HG03571 (cell line): ENCODE results near the gene TMEM121.

Source experiments
- ATAC-seq: cut with Tn5 transposase; IDR thresholded peaks from one replicate; pipeline ENCODE4 v1.9.1; 2021; ENCODE audit not compliant: unreplicated experiment

TMEM121 gene

DNA sequence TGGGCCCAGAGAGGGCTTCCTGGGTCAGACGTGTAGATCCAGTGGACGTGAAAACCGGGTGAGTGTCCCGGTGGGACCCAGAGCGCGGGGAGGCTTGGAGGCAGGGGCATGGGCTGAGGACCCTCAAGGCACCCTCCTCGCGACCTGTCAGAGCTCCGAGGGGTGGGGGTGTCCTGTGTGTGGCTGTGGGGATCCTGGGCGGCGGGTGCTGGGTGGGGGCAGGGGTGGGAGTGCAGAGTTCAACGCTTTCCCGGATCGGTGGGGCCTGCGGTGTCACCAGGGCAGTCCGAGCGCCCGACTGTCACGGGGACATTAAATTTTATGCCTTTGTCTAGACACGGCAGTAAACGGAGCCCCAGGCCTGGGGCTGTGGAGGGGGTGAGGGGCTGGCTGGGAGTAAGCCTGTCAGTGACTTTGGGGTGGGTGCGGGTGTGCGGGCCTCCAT lies 1.0 kb downstream of the TMEM121 start:
- ATAC-seq: no peak

DNA sequence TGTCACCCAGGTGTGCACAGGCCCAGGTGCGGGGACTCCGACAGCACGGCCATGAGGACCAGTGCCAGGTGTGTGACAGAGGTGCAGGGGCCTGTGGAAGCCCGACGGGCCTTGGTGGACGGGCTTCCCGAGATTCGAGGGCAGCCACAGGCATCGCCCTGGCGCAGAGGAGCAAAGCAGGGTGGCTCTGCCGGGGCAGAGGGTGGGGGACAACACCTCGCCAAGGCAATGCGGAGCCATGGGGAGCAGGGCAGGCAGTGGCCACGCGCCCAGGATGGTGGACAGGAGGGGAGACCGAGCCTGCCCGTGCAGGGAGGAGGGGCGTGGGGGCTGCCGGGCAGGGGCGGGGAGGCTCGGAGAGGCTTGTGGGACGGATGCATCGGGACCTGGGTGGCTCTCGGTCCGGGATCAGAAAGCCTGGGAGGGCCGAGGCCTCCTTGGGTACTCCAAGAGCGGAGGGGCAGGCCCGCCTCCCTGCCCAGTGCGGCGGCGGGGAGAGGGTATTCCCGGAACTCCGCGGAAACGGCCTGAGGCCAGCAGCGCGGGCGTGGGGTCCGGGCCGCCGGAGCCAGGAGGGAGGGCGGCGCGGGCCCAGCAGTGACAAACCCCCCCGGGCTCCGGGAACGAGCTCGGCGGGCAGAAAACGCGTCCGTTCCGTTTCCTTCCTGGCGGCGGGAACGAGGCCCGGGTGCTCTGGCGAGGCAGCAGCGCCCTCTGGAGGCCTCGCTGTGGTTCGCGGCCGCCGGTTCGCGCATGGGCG lies 1.6 kb downstream of the TMEM121 start:
- no peak for ATAC-seq

DNA sequence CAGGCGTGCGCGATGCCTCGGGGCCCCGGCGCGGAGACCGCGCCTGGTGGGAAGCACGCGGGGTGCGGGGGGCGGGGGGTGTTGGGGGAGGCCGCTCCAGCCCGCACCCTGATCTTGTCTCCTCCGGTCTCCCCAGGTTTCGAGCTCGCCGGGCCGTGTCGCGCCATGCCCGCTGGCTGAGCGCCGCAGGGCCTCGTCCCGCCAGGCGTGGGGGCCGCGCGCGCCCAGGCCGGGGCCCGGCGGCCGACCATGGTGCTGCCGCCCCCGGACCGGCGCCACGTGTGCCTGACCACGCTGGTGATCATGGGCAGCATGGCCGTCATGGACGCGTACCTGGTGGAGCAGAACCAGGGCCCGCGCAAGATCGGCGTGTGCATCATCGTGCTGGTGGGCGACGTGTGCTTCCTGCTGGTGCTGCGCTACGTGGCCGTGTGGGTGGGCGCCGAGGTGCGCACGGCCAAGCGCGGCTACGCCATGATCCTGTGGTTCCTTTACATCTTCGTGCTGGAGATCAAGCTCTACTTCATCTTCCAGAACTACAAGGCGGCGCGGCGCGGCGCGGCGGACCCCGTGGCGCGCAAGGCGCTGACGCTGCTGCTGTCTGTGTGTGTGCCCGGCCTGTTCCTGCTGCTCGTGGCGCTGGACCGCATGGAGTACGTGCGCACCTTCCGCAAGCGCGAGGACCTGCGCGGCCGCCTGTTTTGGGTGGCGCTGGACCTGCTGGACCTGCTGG lies 2.4 kb downstream of the TMEM121 start:
- ATAC-seq: no peak

DNA sequence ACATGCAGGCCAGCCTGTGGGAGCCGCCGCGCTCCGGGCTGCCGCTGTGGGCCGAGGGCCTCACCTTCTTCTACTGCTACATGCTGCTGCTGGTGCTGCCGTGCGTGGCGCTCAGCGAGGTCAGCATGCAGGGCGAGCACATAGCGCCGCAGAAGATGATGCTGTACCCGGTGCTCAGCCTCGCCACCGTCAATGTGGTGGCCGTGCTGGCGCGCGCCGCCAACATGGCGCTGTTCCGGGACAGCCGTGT lies 2.9 kb downstream of the TMEM121 start:
- no peak for ATAC-seq

DNA sequence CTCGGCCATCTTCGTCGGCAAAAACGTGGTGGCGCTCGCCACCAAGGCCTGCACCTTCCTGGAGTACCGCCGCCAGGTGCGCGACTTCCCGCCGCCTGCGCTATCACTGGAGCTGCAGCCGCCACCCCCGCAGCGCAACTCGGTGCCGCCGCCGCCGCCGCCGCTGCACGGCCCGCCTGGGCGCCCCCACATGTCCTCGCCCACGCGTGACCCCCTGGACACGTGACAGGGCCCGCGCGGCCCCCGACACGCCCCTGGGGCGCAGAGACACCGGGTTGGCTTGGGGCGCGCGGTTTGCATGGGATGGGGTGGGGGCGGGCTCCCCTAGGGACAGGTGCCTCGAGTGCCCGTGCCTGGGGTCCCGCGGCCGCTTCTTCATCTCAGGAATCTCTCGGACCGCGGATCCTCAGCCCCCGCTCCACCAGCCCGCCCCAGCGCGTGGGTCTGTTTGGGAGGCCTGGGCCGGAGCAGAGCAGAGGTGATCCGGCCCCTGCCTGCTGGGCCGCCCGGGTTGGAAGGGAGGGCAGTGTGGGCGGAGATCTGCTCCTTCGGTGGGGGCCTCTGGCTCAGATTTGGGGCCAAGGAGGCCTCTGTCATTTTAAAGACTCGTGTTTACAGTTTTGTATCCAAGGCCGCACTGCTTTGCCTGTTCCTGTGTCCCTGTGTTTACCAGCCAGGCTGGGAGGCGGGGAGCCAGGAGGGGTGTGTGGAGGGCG lies 3.3 kb downstream of the TMEM121 start:
- ATAC-seq: no peak

DNA sequence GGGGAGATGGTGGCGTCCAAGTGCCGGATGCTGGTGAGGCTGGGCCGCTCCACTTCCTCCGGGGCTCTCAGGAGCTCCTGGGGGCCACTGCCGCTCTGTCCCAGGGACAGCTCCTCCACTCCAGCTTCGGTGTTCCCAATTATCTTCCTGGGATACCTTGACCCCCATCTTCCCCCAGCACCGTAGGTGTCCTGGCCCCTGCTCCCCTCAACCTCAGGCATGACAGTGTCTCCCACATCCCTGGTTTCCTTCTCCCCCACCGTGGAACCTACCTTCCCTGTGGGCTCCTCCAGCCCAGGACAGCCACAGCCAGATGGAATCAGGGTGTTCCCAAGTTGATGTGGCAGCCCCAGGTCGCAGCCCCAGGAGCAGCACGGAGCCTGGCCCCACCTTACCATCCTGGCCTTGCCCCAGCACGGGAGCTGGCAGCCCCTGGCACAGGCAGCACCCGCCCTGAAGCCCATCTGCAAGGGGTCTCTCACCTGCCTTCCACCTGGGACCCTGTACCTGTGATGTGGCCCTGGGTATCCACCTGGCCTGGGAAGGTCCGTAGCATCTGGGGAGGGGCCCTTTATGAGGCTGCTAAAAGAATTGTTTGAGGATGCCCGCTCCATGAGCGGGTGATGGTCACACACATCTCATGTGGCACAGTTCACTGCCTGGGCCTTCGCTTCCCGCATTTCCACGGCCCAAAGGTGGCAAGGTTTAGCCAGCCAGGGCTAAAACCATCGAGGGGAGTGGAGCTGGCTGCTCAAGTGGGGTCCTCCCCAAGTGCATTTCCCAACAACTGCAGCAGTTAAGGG lies 4.1 kb downstream of the TMEM121 start:
- no peak for ATAC-seq

DNA sequence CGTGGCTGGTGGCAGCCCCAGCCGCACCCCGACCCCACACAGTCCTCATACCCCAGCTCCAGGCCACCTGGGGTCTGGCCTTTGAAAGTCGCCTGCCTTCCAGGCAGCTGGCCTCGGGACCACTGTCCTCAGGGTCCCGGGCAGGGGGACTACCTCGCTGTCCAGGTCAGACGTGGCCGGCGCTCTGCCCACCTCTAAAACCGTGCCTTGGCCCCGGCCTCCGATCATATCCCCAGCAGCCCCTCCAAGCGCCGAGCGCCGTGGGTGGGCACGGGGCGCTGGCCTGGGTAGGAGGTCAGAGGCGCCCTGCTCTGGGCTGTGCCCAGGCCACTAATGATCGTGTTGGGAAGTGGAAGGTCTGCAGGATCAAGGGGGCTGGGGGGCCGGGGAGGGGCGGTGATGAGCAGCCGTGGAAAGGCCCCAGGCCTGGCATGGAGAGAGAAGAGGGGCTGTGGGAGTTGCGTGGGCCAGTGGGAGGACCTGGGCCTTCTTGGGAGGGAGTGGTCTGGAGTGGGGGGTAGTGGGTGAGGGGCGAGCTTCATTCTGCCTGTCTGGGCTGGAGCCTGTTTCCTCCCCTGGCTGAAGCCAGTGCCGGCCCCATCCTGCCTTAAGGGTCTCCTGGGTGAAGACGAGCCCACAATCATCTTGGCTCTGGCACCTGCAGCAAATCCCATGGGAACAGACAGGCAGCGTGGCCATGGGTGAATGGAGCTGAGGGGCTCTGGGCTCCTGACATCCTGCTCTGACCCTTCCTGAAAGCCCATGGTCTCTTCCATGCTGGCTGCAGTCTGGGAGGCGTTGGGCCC lies 4.9 kb downstream of the TMEM121 start:
- no peak for ATAC-seq

DNA sequence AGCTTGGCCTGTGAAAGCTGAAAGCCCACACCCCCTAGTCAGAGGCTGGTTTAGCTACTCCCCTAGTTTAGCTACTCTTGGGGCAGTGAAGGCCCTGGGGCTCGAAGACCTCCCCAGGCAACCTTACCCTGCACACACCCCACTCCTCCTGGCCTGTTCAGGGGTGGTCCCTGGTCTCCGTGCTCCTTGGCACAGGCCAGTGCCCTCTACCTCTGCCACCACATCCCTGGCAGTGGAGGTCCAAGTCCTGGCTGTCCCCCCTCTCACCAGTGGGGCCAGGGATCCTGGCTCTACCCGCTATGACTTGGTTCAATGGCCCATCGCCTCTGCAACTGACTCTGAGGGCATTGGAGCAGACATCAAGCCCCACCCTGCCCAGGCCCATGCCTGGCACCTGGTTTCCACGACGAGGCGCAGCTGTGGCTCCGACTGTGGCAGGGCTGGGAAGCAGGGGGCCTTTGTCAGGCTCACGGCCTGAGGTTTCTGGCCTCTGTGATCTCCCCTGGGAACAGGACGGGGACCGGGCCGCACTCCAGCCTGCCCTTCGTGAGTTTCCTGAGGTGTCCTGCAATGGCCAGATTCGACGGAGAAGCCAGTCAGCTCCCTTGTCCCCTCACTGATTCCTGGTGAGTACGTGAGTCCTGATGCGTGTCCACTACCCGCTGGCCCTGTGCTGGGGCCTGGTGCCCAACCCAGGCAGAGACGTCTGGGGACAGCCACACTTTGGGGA lies 5.7 kb downstream of the TMEM121 start:
- no peak for ATAC-seq

DNA sequence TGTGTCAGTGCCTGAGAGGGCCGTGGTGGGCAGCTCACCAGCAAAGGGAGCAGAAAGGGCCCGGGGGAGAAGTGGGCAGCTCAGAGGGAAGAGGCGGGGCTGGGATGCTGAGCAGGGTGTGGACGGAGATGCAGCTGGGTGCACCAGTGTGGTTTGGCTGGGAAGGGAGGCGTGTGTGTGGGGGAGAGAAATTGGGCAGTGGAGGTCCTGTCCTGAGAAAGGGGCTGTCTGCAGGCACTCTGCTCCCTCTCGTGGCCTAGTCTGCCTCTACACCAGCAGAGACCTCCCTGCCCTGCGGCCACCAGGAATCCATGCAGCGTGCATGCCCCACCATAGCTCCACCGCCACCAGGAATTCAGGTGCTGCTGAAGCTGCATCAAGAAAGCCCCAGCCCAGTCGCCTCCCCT lies 6.4 kb downstream of the TMEM121 start:
- ATAC-seq: no peak

DNA sequence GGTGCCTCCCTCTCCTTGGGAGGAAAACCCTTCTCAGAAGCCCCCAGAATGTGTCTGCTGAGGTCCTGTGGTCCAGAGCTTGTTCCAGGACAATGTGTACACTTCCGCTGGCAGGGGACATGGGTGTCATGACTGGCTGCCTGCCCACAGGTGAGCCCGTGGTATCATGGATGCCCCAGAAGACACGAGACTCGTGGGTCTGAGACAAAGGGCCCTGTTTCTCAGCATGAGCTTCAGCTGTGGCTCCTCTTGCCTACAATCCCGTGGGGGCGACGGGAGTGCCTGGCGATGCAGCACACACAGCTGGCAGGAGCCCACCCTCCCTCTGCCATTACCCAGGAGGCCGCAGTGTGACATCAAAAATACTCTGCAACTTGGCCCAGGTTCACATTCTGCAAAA lies 7.0 kb downstream of the TMEM121 start:
- no peak for ATAC-seq

DNA sequence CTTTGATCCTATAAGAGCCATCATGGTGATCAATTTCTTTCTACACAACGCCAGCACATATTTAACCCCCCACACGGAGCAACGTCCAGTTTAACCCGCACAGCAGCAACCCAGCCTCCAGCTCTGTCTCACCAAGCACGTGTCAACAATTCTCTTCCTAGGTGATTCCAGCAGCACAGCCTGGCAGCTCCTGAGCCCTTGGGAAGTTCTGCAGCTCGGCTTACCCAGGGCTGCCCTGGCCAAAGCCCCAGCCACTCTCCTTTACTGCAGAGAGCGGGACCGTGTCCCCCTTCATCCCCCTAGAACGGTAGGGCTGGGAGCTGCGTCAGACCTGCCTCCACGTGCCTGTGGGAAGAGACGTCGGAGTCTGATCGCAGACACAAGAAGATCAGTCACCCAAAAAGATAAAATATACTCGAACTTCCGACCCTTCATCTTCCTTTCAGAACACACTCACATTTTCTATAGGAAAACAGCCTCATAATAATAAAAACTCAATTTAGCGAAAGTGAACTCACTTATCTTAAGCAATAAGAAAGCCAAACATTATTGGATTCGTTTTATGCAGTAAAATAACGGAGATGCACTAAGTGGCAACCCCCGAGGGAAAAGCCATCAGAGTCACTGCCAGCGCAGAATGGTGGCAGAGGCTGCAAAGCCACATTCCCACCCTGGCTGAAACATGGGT lies 7.6 kb downstream of the TMEM121 start:
- ATAC-seq: no peak

DNA sequence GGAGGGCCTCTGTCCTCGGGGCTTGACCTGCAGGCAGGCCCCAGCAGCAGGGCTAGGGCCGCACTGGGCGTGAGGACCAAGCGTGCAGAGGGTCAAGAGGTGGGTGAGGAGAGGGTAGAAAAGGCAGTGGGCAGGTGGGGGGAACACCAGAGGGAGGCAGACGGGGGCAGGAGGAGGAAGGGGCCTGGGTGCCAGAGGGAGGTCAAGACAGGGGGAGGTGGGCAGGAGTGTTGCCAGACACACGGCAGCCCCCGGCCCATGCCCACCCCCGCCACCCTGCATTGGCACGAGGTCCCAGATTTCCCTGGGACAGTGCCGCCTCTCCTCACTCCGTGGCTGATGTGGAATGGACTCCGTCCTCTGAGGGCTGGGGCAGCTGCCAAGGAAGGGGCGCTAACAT lies 8.2 kb downstream of the TMEM121 start:
- ATAC-seq: no peak

DNA sequence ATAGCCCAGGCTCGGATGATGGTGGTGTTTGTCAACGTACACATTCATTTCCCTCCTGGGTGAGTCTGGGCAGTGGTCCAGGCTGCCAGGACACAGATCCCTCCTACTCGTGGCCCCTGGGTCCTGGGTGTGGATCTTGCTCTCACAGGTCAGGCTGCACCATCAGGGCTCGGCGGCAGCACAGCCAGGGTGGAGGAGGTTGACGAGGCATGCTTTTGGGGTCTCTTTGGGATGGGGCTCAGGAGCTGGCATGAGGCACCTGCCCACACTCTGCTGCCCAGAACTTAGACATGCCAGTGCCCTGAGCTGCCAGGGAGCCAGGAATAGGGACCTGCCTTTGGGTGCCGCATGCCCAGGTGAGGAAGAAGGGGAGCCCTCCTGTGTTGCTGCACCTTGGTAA lies 9.7 kb downstream of the TMEM121 start:
- no peak for ATAC-seq

DNA sequence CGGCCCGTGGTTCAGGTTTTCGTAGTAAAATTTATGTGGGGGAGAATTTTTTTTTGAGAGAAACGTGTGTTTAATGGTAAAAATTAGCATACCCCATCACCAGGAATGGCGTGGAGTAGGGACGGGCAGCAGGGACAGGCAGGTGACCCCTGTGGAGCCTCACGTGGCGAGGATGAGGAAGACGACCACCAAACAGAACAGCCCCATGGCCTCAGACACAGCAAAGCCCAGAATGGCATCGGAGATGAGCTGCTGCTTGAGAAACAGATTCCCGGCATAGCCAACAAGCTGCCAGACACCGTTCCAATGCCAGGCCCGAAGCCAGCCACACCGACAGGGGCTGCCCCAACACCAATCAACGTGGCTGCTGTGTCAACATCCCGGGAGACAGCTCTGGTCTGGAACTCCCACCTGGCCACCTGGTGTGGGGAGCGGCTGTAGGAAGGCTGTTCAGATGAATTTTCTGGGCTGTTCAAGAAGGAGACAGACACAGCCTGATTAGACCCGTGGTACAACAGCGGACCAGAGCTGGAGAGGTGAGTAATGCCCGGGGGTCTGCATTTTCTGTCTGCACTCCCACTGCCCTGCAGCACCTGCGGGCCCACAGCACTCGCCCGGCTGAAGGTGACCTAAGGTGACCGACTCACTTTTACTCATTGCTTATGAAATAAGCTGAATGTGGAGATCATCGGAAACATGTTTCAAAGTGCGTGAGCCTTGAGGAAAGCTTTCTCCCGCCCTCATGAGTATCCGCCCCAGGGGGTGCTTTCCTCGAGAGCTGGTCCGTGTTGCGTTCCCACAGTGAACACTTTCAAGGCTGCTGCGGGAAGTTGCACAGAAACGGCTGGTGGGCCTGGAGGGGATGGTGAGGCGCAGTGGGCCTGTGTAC lies 10.6 kb downstream of the TMEM121 start:
- ATAC-seq: no peak

DNA sequence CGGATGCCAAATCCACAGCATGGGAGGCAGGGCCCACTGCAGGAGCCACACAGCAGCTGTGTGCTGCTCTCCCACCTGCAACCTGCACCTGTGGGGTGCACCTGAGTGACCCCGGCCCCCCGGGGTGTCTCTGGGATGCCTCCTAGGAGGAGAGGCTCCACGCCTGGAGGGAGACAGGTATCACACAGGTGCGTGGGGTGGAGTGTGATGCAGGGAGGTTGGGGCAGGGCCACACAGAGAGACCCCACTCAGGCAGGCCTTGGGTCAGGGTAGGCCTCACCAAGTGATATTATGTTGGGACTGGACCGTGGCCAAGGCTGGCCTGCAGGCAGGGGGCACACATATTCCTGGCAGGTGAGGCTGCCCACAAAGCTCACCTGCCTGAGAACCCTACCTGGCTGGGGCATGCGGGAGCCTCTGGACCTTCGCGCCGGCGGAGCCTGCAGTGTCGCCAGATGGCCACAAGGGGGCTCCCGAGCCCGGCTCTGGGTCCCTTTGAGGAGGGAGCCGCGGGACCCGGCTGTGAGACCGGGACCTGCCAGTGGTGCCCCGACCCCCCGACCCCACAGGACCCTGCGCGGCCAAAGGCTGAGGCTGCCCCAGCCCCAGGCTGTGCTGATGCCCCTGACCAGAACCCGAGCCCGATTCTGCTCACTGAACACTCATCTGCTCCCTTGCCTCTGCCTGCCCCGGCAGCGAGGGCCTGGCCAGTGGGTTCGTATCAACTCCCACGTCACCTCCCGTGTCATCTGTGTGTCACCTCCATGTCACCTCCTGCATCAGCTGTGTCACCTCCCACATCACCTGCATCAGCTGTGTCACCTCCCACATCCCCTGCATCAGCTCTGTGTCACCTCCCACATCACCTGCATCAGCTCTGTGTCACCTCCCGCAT lies 11.4 kb downstream of the TMEM121 start:
- ATAC-seq: no peak

DNA sequence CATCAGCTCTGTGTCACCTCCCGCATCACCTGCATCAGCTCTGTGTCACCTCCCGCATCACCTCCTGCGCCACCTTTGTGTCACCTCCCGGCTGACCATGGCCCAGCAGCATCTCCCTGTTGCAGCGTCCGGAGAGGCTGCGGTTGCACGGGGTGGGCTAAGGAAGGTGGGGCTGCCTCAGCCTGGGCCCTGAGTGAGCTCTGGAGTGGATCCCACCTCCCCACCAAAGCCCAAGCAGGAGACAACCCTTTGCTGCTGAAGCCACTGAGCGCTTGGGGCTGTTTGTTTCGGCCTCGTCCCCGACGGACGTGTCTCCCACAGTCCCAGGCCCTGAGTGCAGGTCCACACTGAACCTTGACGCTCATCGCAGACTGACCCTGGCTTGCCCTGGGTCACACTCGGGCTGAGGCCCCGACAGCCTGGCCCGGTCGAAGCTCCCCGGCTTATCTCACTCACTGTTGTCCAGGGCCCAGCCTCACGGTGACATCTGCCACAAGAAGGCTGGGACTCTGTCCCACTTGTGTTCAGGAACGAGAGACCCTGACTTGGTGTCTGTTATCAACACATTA lies 12.2 kb downstream of the TMEM121 start:
- ATAC-seq: no peak

DNA sequence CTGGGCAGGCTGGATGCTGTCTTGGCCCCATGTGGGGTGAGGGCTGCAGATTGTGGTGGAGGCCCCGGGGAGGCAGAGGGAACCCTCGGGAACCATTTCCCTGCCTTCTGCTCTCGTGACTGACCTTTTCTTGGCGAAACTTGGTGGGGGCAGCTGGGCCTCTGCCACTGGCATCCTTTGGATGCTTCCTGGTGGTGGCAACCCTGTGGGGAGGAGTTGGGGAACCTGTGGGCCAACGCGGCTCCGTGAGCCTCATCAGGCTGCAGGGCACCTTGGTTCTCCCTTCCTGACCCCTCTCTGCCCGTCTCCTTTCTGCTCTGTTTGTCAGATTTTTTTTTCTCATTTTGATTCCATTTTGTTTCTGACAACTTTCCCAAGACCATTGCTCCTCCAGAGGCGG lies 14.4 kb downstream of the TMEM121 start:
- no peak for ATAC-seq
